Measurements from ENCODE around the gene KCTD1.
A peak's percentile ranks its signal among the peaks of the same experiment; 100 is the strongest.

The KCTD1 gene

GRCh38 chr18:26563024-26563423 is 14.7 kb upstream of the KCTD1 start:
- Histone ChIP-seq H2AFZ (ENCODE audit: low read depth, low read length) (no peak overlapping the region), H4K20me1 (ENCODE audit: insufficient read depth, low read length) (no peaks in the 10 kb centered on the region), H3K4me2 (ENCODE audit: low read length) (no peak overlapping the region), H3K27ac (ENCODE audit: low read length) (no peak overlapping the region), H3K4me3 (ENCODE audit: low read length) (no peak overlapping the region), H3K36me3 (replicated peaks; ENCODE audit: low read depth, low read length) (no peaks in the 10 kb centered on the region), H3K27me3 (ENCODE audit: low read depth, low read length) (no peaks in the 10 kb centered on the region), H3K79me2 (ENCODE audit: low read length) (no peaks in the 10 kb centered on the region), H3K9me3 (ENCODE audit: insufficient read depth, low read length) (no peaks in the 10 kb centered on the region), H3K9ac (ENCODE audit: low read length) (no peak overlapping the region), H3K4me1 (ENCODE audit: low read length) (peaks cover 6% of the 10 kb centered on the region; the same call in 1 of the 2 replicates)
- TF ChIP-seq EZH2phosphoT487 (IDR thresholded peaks at IDR 0.05; ENCODE audit: low read depth) (no peak), CTCF (IDR thresholded peaks at IDR 0.05; ENCODE audit: low read depth, low read length) (no peak)

GRCh38 chr18:26562568-26562967 is 14.2 kb upstream of the KCTD1 start:
- H3K27ac ChIP-seq (ENCODE audit: low read length): no peak overlapping the region
- no peak overlapping the region for H3K4me3 ChIP-seq (ENCODE audit: low read length)

GRCh38 chr18:26561769-26562168 is 13.4 kb upstream of the KCTD1 start:
- H3K79me2 ChIP-seq (ENCODE audit: low read length): no peaks in the 10 kb centered on the region
- H2AFZ ChIP-seq (ENCODE audit: low read depth, low read length): no peak overlapping the region
- H3K4me2 ChIP-seq (ENCODE audit: low read length): no peak overlapping the region
- no peaks in the 10 kb centered on the region for H3K36me3 ChIP-seq (replicated peaks; ENCODE audit: low read depth, low read length)
- TF ChIP-seq CTCF (IDR thresholded peaks at IDR 0.05; ENCODE audit: low read depth, low read length): no peak
- TF ChIP-seq EZH2phosphoT487 (IDR thresholded peaks at IDR 0.05; ENCODE audit: low read depth): no peak
- no peaks in the 10 kb centered on the region for H4K20me1 ChIP-seq (ENCODE audit: insufficient read depth, low read length)
- H3K4me3 ChIP-seq (ENCODE audit: low read length): no peak overlapping the region
- peaks cover 15% of the 10 kb centered on the region for H3K4me1 ChIP-seq (ENCODE audit: low read length)
- H3K27ac ChIP-seq (ENCODE audit: low read length): no peak overlapping the region
- H3K27me3 ChIP-seq (ENCODE audit: low read depth, low read length): no peaks in the 10 kb centered on the region
- no peak overlapping the region for H3K9ac ChIP-seq (ENCODE audit: low read length)
- H3K9me3 ChIP-seq (ENCODE audit: insufficient read depth, low read length): no peaks in the 10 kb centered on the region

More at GRCh38 chr18:26562568-26562967, 14.2 kb upstream of the KCTD1 start:
- no peak for TF ChIP-seq CTCF (IDR thresholded peaks at IDR 0.05; ENCODE audit: low read depth, low read length)
- TF ChIP-seq EZH2phosphoT487 (IDR thresholded peaks at IDR 0.05; ENCODE audit: low read depth): no peak
- H3K36me3 ChIP-seq (replicated peaks; ENCODE audit: low read depth, low read length): no peaks in the 10 kb centered on the region
- no peak overlapping the region for H2AFZ ChIP-seq (ENCODE audit: low read depth, low read length)
- no peak overlapping the region for H3K9ac ChIP-seq (ENCODE audit: low read length)
- no peak overlapping the region for H3K4me2 ChIP-seq (ENCODE audit: low read length)
- H3K9me3 ChIP-seq (ENCODE audit: insufficient read depth, low read length): no peaks in the 10 kb centered on the region
- no peaks in the 10 kb centered on the region for H3K79me2 ChIP-seq (ENCODE audit: low read length)
- no peaks in the 10 kb centered on the region for H3K27me3 ChIP-seq (ENCODE audit: low read depth, low read length)
- peaks cover 7% of the 10 kb centered on the region for H3K4me1 ChIP-seq (ENCODE audit: low read length)
- H4K20me1 ChIP-seq (ENCODE audit: insufficient read depth, low read length): no peaks in the 10 kb centered on the region

GRCh38 chr18:26556573-26556972 is 8.2 kb upstream of the KCTD1 start:
- Histone ChIP-seq H4K20me1 (ENCODE audit: insufficient read depth, low read length) (no peaks in the 10 kb centered on the region), H3K4me3 (ENCODE audit: low read length) (peak overlapping the region; percentile 52), H3K9ac (ENCODE audit: low read length) (peak overlapping the region; percentile 55), H3K4me1 (ENCODE audit: low read length) (peaks cover 53% of the 10 kb centered on the region), H3K36me3 (replicated peaks; ENCODE audit: low read depth, low read length) (no peaks in the 10 kb centered on the region), H3K27me3 (ENCODE audit: low read depth, low read length) (peaks cover 3% of the 10 kb centered on the region; the same call in 1 of the 2 replicates), H3K9me3 (ENCODE audit: insufficient read depth, low read length) (no peaks in the 10 kb centered on the region), H3K79me2 (ENCODE audit: low read length) (no peaks in the 10 kb centered on the region), H2AFZ (ENCODE audit: low read depth, low read length) (no peak overlapping the region), H3K4me2 (ENCODE audit: low read length) (peak overlapping the region; percentile 87), H3K27ac (ENCODE audit: low read length) (peak overlapping the region; percentile 91)
- no peak for TF ChIP-seq CTCF (IDR thresholded peaks at IDR 0.05; ENCODE audit: low read depth, low read length)
- no peak for TF ChIP-seq EZH2phosphoT487 (IDR thresholded peaks at IDR 0.05; ENCODE audit: low read depth)
